NCI-H146 (cell line): ENCODE measurements around the gene CACHD1.
A peak's percentile ranks its signal among the peaks of the same experiment; 100 is the strongest.

ENCODE experiments used
- DNase-seq: peaks from one replicate; lab custom pipeline; 2025; lab: John Stamatoyannopoulos, UW

CACHD1 gene

GRCh38 chr1:64473367-64473766 lies 3.4 kb downstream of the CACHD1 start:
- DNase-seq: no peak

- no peak for DNase-seq
Measured at GRCh38 chr1:64474133-64474532, 4.2 kb downstream of the CACHD1 start.

GRCh38 chr1:64474665-64475439 lies 4.9 kb downstream of the CACHD1 start:
- no peak for DNase-seq

DNA sequence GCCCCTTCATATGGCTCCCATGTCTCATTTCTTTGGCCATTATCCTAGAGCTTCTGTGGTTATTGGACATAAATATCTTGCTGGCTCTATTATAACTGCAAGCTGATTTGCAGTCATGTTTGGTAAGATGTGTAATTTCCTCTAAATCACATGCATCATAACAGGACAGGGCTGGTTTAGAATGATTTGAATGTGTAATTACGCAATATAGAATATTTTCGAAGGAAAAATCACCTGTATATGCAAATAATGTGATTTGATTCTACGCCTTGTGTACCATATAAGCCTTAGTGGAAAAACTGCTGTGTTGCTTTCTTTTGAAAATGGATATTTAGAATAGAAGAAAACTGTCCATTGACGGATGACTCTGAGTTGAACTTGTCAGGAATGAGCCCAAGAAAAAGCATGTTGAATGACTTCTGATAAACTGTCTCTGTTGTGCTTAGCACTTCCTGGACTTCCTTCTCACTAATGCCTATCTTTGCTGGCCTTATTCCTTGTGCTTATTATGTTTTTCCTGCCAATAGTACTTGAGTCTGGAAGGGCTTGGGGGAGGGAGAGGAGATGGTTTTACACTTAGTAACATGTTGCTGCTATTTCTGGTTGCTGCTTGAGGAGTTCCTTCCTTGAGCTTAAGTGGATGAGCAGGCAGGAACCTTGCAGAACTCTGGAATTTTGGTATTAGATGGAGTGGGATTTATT lies 6.5 kb downstream of the CACHD1 start:
- no peak for DNase-seq

- no peak for DNase-seq
Measured at GRCh38 chr1:64478594-64479470, 8.9 kb downstream of the CACHD1 start.

- DNase-seq: peak; percentile 72
Measured at GRCh38 chr1:64479874-64480273, 9.9 kb downstream of the CACHD1 start.

DNA sequence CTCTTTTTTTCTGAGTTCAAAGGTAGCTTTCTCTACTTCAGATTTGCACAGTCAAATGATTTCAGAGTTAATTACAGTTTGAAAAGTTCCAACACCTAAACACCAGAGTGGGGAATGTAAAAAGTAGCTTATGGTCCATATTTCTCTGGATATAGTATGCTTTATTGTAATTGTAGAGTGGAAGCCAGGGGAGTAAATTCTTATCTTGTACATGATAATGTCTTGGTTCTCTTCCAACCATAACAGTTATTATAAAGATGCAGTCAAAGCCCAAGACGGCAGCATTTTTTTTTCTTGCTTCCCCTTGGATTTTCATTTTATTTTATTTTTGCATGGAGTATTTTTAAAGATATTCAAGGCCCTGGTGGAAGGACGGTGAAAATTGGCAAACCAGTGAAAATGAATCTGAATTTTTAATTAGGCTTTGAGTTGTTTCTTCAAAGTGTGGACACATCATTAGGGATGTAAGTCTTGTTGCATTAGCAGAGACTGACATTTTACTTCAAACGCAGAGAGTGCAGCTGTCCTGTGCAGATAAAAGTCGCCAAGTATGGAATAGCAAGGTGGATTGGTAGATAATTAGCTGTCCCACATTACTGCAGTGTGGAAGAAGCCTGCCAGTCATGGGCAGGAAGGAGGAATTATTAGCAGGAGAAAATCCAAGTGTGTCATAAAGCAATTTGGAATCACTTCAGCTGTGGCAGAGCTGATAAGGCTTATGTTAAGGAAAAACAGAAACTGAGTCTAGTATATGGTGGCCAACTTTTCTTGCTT lies 11.3 kb downstream of the CACHD1 start:
- DNase-seq: no peak

DNA sequence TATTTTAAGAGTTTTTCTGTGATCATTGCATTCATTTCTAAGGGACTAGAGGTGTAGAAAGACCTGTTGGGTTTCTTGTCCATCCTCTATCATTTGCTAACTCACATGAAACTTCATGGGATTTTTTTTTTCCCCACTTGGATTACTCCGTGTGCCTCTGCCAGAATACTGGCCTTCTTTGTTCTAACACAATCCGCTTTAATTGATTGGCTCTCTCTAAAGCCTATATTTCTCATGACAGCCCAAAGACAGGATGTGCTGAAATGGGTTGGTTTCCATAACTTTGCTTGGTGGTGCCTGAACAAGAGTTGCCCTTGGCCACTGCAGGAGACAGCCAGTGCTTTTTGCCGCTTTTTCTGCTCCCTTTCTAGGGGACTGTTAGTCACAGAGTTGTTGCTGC lies 12.2 kb downstream of the CACHD1 start:
- DNase-seq: no peak

DNA sequence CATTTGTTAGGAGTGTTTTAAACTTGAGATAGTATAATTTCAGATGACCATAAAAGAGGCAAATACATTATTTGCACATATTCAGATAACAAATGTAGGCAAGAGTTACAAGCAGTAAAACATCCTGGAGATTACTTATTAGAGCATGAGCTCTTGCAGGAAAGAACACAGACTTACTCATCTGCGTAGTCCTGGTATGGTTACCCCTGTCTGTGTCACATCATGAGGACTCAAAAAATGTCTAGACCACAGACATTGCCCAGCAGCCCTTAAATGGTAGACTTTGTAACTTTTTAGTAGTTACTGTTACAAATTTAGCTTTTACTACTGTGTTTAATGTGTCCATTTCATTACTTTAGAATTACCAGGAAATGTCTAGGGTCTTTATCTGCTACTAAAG lies 12.8 kb downstream of the CACHD1 start:
- no peak for DNase-seq

GRCh38 chr1:64483731-64484414 lies 13.9 kb downstream of the CACHD1 start:
- DNase-seq: no peak

DNA sequence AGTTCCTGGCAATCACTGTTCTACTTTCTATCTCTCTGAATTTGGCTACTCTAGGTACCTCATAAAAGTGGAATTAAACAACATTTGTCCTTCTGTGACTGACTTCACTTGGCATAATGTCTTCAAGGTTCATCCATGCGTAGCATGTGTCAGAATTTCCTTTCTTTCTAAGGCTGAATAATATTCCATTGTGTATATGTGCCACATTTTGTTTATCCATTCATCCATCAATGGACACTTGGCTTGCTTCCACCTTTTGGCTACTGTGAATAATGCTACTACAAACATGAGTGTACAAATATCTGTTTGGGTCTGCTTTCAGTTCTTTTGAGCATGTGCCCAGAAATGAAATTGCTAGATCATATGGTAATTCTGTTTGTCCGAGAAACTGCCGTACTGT lies 14.7 kb downstream of the CACHD1 start:
- DNase-seq: no peak

DNA sequence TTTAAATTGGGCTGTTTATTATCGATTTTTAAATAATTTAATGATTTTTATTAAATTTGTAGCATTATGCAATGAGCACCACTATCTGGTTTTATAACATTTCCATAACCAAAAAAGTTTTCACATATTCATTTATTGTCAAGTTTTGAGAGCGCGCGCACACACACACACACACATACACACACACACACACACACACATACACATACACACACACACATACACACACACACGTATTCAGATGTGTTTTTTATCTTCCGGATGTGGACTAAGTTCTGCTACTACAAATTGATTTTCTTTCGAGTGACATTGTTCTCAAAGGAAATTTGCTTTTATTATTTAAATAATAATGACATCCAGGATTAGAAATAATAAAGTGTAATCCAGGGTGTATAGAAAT lies 16.3 kb downstream of the CACHD1 start:
- no peak for DNase-seq

DNA sequence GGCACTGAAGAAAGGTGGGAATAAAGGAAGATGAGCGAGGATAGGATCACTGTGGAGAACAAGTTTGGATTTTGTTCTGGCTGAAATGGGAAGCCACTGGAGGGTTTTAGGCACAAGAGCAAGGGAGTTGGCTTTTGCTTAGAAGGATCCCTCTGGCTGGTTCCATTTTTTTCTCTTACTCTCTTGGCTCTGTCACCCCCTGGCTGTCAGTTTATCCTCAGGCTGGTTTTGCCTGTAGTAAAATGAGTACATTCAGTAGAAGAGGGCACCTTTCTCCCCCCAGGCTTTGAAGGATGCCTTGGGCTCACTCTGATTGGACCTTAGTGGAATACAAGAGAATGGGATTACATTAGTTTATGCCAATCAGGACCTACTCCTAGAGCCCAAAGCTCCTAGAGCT lies 17.1 kb downstream of the CACHD1 start:
- peak; percentile 13 for DNase-seq

DNA sequence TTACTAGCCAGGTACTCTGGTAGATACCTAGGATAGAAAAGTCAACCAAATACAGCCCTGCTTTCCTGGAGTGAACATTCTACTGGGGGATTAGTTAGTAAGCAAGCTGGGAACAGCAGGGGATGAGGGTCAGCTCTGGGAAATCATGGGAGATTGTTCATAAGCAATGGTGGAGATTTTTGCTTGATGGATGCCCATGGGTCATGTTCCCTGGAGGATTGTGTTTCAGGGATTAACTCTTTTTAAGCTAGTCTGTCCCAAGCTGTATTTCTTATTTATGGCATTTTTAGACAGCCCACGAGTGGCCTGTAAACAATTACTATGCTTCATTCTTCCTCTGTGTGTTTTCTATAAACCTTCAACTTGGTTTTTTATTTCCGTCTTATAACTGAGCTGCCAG lies 18.9 kb downstream of the CACHD1 start:
- no peak for DNase-seq

- no peak for DNase-seq
Measured at GRCh38 chr1:64489707-64490106, 19.8 kb downstream of the CACHD1 start.

DNA sequence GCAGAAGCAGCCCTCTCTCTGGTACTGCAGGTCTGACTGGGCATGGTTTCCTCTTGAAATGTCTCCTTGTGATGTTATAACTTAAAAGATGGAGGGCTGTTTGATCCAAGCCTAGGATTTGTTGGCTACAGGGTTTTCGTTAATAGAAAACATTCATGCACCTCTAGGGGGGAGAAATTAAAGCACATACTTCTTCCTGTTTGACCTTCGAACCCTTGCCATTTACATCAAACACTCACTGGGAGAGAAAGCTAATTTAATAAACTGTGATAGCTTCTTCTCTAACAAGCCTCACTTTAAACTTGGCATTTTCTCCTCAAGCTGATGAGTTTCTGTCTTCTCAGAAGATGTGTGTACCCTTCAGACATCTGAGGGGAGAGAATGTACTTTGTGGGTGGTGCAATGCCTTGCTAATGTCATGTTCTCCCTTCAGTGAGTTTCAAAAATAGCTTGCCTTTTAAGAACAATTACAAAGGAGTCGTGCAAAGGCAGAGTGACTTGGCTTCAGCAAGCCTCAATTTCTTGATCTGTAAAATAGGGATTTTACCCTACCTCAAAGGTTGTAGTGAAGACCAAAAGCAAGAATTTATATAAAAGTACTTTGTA lies 20.4 kb downstream of the CACHD1 start:
- no peak for DNase-seq

DNA sequence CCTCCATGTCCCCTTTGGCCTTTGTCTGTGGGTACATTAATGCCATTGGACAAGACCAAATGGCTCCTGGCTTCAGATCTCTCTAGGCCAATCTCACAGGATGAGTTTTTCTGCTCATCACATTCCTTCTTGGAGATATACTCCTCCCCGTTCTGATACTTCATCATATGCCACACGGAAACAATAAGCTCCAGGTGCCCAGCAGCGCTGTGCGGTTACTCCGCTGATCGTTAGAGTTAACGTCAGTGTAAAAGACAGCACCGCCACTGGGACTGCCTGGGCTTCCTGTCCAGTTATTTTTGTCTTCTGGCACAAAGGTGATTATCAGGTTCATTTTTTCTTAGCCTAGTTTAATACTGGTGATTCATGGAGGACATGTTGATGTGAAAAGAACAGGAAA lies 22.5 kb downstream of the CACHD1 start:
- peak; percentile 15 for DNase-seq

GRCh38 chr1:64493831-64494230 lies 23.9 kb downstream of the CACHD1 start:
- DNase-seq: no peak

GRCh38 chr1:64494659-64495058 lies 24.7 kb downstream of the CACHD1 start:
- DNase-seq: no peak

- peak; percentile 83 for DNase-seq
Measured at GRCh38 chr1:64495878-64496277, 25.9 kb downstream of the CACHD1 start.

DNA sequence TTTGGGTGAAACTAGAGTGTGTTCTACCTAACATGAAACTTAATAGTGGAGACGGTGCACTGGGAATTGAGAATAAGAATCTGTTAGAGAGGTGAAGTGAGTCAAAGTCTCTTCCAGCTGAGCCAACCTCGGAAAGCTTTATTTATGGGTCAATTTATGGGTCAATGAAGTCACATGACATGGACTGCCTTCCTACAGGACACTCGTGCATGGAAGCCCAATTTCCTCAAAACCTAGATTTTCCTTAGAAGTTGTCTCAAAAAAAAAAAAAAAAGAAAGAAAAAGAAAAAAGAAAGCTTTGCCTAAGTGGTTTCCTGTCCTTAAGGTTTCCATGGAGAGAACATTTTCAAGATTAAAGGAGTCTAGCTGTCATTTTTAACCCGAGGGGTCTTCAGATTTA lies 26.7 kb downstream of the CACHD1 start:
- no peak for DNase-seq
